Lower lobe of right lung (tissue), 2 donors: ENCODE data around the gene BPI. TPM values are rescaled to one million over a fixed set of nuclear protein-coding genes. Genes with fewer than 3 reads are reported as not detected.
A peak's percentile ranks its signal among the peaks of the same experiment; 100 is the strongest.

Experiments used
- ATAC-seq, 2 donors: fragments of 200-7000 bp; cut with Tn5 transposase; one replicate each; pipeline ENCODE4 v1.9.1; 2020 to 2022; ENCODE audit warnings: mild to moderate bottlenecking in 2 of 2, moderate library complexity in 2 of 2
- DNase-seq: peaks from one replicate; pipeline ENCODE4 v3.0.0-alpha.2; 2020
- H3K27ac ChIP-seq: fragments of 200-600 bp; one replicate; pipeline ENCODE4 v1.8.0; 2022
- H3K27me3 ChIP-seq: fragments of 200-600 bp; one replicate; pipeline ENCODE4 v1.8.0; 2022; ENCODE audit warnings: low read depth
- H3K36me3 ChIP-seq: fragments of 200-600 bp; one replicate; pipeline ENCODE4 v1.8.0; 2022; ENCODE audit warnings: mild to moderate bottlenecking
- H3K4me1 ChIP-seq: fragments of 200-600 bp; one replicate; pipeline ENCODE4 v1.8.0; 2022
- H3K4me3 ChIP-seq: fragments of 200-600 bp; one replicate; pipeline ENCODE4 v1.8.0; 2022; ENCODE audit warnings: mild to moderate bottlenecking
- H3K9me3 ChIP-seq: fragments of 200-600 bp; one replicate; pipeline ENCODE4 v1.8.0; 2022
- intact Hi-C: fragments of 100-400 bp; cut with DNase I; formaldehyde crosslinking; loops from one replicate; pipeline ENCODE4 v1.11.0; 2022
- total RNA-seq: library from RNA; stranded (reverse); fragmentation: NEBNext Ultra II Directional; extraction: Animal tissue kit (Norgen Biotek cat#: 25700); gene quantifications from one replicate; pipeline ENCODE4 v1.2.1, GENCODE V29; 2021
- TF ChIP-seq, protein P1 (sequence below): fragments of 200-600 bp; IDR thresholded peaks from one replicate; pipeline ENCODE4 v1.8.0; 2022; ENCODE audit warnings: antibody characterized with exemption, mild to moderate bottlenecking
- donor health status: DM: no; HTN: yes; CAD: no; lungs with severe emphysema.

BPI gene
- total RNA-seq, 1 donor from 2014 or later = 0.44 TPM

- intact Hi-C loops = no loop called here
- Histone ChIP-seq H3K4me1 (no peaks in the 10 kb centered on the region), H3K27me3 (no peaks in the 10 kb centered on the region), H3K9me3 (no peaks in the 10 kb centered on the region), H3K4me3 (no peak within 1 kb of the TSS), H3K27ac (no peak within 1 kb of the TSS), H3K36me3 (no peaks in the 10 kb centered on the region)
- DNase-seq (no peak), ATAC-seq (no peak)
- TF ChIP-seq, protein P1, sequence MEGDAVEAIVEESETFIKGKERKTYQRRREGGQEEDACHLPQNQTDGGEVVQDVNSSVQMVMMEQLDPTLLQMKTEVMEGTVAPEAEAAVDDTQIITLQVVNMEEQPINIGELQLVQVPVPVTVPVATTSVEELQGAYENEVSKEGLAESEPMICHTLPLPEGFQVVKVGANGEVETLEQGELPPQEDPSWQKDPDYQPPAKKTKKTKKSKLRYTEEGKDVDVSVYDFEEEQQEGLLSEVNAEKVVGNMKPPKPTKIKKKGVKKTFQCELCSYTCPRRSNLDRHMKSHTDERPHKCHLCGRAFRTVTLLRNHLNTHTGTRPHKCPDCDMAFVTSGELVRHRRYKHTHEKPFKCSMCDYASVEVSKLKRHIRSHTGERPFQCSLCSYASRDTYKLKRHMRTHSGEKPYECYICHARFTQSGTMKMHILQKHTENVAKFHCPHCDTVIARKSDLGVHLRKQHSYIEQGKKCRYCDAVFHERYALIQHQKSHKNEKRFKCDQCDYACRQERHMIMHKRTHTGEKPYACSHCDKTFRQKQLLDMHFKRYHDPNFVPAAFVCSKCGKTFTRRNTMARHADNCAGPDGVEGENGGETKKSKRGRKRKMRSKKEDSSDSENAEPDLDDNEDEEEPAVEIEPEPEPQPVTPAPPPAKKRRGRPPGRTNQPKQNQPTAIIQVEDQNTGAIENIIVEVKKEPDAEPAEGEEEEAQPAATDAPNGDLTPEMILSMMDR = no peak
Measured at GRCh38 chr20:38346247-38346651, 42.3 kb downstream of the BPI start, which contains the start of gene LBP. Gene LBP, plus strand, starts transcription at chr20:38346482. Its CDS starts 35 bp downstream, at chr20:38346517.

GRCh38 chr20:38346741-38347140 is 42.8 kb downstream of the BPI start:
- intact Hi-C loops = no loop called here
- H3K27ac ChIP-seq = no peak overlapping the region
- TF ChIP-seq, protein P1 = no peak

DNA sequence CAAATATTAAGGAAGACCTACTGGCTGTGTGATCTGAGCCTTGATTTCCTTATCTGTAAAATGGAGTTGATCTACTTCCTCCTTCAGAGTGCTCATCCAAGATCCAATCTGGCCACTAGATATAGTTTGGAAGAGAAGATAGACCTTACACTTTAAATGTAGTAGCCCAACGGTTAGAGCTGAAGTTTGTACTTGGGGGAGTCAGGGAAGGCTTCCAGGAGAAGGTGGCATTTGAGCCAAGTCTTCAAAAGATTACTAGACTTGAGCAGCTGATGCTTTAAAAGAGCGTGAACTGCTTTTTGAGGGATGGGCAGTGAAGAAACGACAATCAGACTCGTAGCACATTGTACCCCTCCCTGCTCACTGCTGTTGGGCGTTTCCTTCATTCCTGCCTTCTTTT is 45.9 kb downstream of the BPI start:
- intact Hi-C loops = no loop called here

More at GRCh38 chr20:38346741-38347140, 42.8 kb downstream of the BPI start:
- Histone ChIP-seq H3K27me3 (no peaks in the 10 kb centered on the region), H3K9me3 (no peaks in the 10 kb centered on the region), H3K36me3 (no peaks in the 10 kb centered on the region), H3K4me1 (no peaks in the 10 kb centered on the region), H3K4me3 (no peak overlapping the region)
- ATAC-seq (no peak), DNase-seq (no peak)

DNA sequence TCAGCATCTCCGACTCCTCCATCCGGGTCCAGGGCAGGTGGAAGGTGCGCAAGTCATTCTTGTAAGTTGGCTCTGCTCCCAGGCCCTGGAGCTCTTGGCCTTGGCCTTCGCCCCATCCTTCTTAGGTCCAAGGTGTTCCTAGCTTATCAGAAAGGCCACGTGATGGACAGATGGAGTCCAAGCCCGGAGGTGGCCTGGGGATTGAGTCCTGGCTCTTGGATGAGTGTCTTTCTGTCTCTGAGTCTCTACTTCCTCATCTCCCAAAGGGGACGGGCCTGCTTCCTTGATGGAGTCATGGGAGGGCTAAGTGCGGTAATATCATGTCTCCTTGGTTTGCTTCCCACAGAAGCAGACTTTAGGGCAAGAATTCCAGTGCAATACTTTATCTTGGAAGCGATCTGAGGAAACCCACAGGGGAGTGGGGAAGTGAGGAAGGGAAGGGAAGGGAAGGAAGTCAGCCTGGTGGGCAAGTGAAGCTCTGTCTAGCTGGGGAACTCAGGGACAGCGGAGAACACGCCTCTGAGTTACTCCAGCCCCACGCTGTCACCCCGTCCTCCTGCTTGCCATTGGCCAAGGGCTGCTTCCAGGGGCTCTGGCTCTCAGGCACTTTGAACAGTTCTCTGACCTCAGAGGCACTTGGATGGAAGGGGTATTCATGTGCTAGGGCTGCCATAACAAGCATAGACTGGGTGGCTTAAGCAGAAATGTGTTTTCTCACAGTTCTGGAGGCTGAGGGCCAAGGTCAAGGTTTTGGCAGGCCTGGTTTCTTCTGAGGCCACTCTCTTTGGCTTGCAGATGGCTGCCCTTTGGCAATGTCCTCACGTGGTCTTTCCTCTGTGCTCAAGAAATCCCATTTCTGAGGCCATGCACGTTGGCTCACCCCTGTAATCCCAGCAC is 47.2 kb downstream of the BPI start:
- intact Hi-C loops = no loop called here
- TF ChIP-seq, protein P1 = no peak
- no peak overlapping the region for H3K27ac ChIP-seq
- no peak overlapping the region for H3K4me3 ChIP-seq
- H3K9me3 ChIP-seq = no peaks in the 10 kb centered on the region
- DNase-seq (no peak), ATAC-seq (peak in 1 of 2 donors; percentile 18)
- no peaks in the 10 kb centered on the region for H3K27me3 ChIP-seq
- H3K4me1 ChIP-seq = no peaks in the 10 kb centered on the region
- no peaks in the 10 kb centered on the region for H3K36me3 ChIP-seq

More for the DNA sequence above, 45.9 kb downstream of the BPI start:
- H3K27me3 ChIP-seq = no peaks in the 10 kb centered on the region
- H3K36me3 ChIP-seq = no peaks in the 10 kb centered on the region
- no peaks in the 10 kb centered on the region for H3K9me3 ChIP-seq
- no peak overlapping the region for H3K27ac ChIP-seq
- TF ChIP-seq, protein P1 = no peak
- ATAC-seq = no peak
- no peaks in the 10 kb centered on the region for H3K4me1 ChIP-seq
- H3K4me3 ChIP-seq = no peak overlapping the region
- no peak for DNase-seq

GRCh38 chr20:38353316-38353715 is 49.4 kb downstream of the BPI start:
- H3K27ac ChIP-seq = no peak overlapping the region
- no peaks in the 10 kb centered on the region for H3K36me3 ChIP-seq
- no peak overlapping the region for H3K4me3 ChIP-seq
- H3K4me1 ChIP-seq = no peaks in the 10 kb centered on the region
- DNase-seq = no peak
- TF ChIP-seq, protein P1 = no peak
- no peaks in the 10 kb centered on the region for H3K27me3 ChIP-seq
- intact Hi-C loops = no loop called here
- no peaks in the 10 kb centered on the region for H3K9me3 ChIP-seq
- ATAC-seq = no peak
